OCI-LY7 (cell line): ENCODE data around the gene GLRX5.

Experiments used
- CTCF ChIP-seq: fragments of 200-600 bp; sonication (generic); conservative IDR thresholded peaks from 2 replicates; pipeline ENCODE4 v1.5.1; 2014; ENCODE audit warnings: mild to moderate bottlenecking, antibody characterized with exemption, low read length, moderate library complexity, mixed read lengths
- EZH2phosphoT487 ChIP-seq: fragments of 200-600 bp; sonication (generic); IDR thresholded peaks from 2 replicates; pipeline ENCODE4 v1.6.1; 2018; ENCODE audit warnings: low read depth, borderline replicate concordance, mild to moderate bottlenecking, mixed run types, antibody characterized with exemption, low read length, moderate library complexity, mixed read lengths

GRCh38 chr14:95493976-95494375, 40.9 kb upstream of the GLRX5 start:
- no peak for TF ChIP-seq CTCF
- no peak for TF ChIP-seq EZH2phosphoT487
